K562 (cell line): ENCODE measurements around the gene RSPH9. TPM values are rescaled to one million over a fixed set of nuclear protein-coding genes. Genes with fewer than 3 reads are reported as not detected.

Experiments used
- ASH1L ChIP-seq: fragments of 450-650 bp; IDR thresholded peaks from 2 replicates; pipeline ENCODE4 v1.6.1; 2018; ENCODE audit warnings: borderline replicate concordance, mild to moderate bottlenecking, low read depth; ENCODE audit not compliant: partially characterized antibody
- BHLHE40 ChIP-seq: IDR thresholded peaks from 2 replicates; pipeline ENCODE4 v1.6.1; 2011; ENCODE audit warnings: low read length, improper control_type of control experiment
- CBX8 ChIP-seq: fragments of 200-600 bp; sonication (generic); IDR thresholded peaks from 2 replicates; pipeline ENCODE4 v1.6.1; 2012; ENCODE audit warnings: borderline replicate concordance, mixed run types, low read depth, mild to moderate bottlenecking, moderate library complexity, mixed read lengths, low read length, control low read depth, inconsistent platforms; ENCODE audit not compliant: poor library complexity, severe bottlenecking; ENCODE audit errors: extremely low read depth
- CREB3 ChIP-seq: fragments of 450-650 bp; conservative IDR thresholded peaks from 2 replicates; pipeline ENCODE4 v1.6.1; 2016; ENCODE audit warnings: missing genetic modification characterization, low read depth, mild to moderate bottlenecking, missing compliant biosample characterization, moderate library complexity
- CUX1 ChIP-seq: fragments of 200-800 bp; sonication (Bioruptor generic); IDR thresholded peaks from 2 replicates; pipeline ENCODE4 v1.6.1; 2016; ENCODE audit warnings: missing genetic modification characterization, missing compliant biosample characterization
- DPF2 ChIP-seq: fragments of 450-650 bp; IDR thresholded peaks from 2 replicates; pipeline ENCODE4 v1.6.1; 2016
- E2F1 ChIP-seq: sonication (generic); formaldehyde crosslinking; IDR thresholded peaks from 2 replicates; pipeline ENCODE4 v1.8.1; 2023; ENCODE audit warnings: mild to moderate bottlenecking, missing genetic modification reagents, moderate library complexity
- FIP1L1 ChIP-seq: fragments of 200-400 bp; formaldehyde crosslinking; IDR thresholded peaks from 2 replicates; pipeline ENCODE4 v1.6.1; 2018; ENCODE audit warnings: mild to moderate bottlenecking, low read depth, low read length; ENCODE audit not compliant: poor library complexity, severe bottlenecking
- MAFG ChIP-seq: fragments of 450-650 bp; conservative IDR thresholded peaks from 2 replicates; pipeline ENCODE4 v1.6.1; 2016; ENCODE audit warnings: missing genetic modification characterization, missing compliant biosample characterization
- MIER1 ChIP-seq: fragments of 450-650 bp; IDR thresholded peaks from 2 replicates; pipeline ENCODE4 v1.6.1; 2016; ENCODE audit warnings: antibody characterized with exemption, mild to moderate bottlenecking, low read depth
- NCOA4 ChIP-seq: fragments of 450-650 bp; IDR thresholded peaks from 2 replicates; pipeline ENCODE4 v1.6.1; 2018; ENCODE audit warnings: mild to moderate bottlenecking; ENCODE audit not compliant: partially characterized antibody
- NFE2L1 ChIP-seq: fragments of 450-650 bp; IDR thresholded peaks from 2 replicates; pipeline ENCODE4 v1.6.1; 2016; ENCODE audit warnings: missing genetic modification characterization, low read depth, mild to moderate bottlenecking, missing compliant biosample characterization, moderate library complexity, borderline replicate concordance
- NRF1 ChIP-seq, 2 experiments: fragments of 450-650 bp; IDR thresholded peaks in 1 of 2; conservative IDR thresholded peaks in 1 of 2; 2 replicates each; pipeline ENCODE4 v1.6.1; 2014; ENCODE audit warnings: mild to moderate bottlenecking in 2 of 2
- RBM34 ChIP-seq: fragments of 200-400 bp; formaldehyde crosslinking; IDR thresholded peaks from 2 replicates; pipeline ENCODE4 v1.6.1; 2018; ENCODE audit warnings: low read length, borderline replicate concordance; ENCODE audit not compliant: insufficient read depth
- SIN3A ChIP-seq, 2 experiments: fragments of 150-350 bp in 1 of 2; IDR thresholded peaks; 2 replicates each; pipeline ENCODE4 v1.6.1; 2011 to 2016; ENCODE audit warnings: borderline replicate concordance in 2 of 2, low read depth in 2 of 2, low read length in 2 of 2, mild to moderate bottlenecking in 2 of 2, moderate library complexity in 2 of 2; ENCODE audit not compliant: control insufficient read depth in 1 of 2
- TCF15 ChIP-seq: fragments of 250-450 bp; sonication (Bioruptor Pico); IDR thresholded peaks from 2 replicates; pipeline ENCODE4 v1.8.0; 2022; ENCODE audit warnings: moderate library complexity, mild to moderate bottlenecking, inconsistent platforms
- TEAD1 ChIP-seq, 2 experiments: fragments of 450-650 bp in 1 of 2; sonication (generic) in 1 of 2; formaldehyde crosslinking; IDR thresholded peaks; 2 replicates each; pipeline versions ENCODE4 v1.4.0 to v1.8.0; 2020 to 2022; ENCODE audit warnings: mild to moderate bottlenecking in 2 of 2, missing genetic modification reagents in 1 of 2
- ZNF12 ChIP-seq: sonication (generic); formaldehyde crosslinking; IDR thresholded peaks from 2 replicates; pipeline ENCODE4 v1.4.0; 2020; ENCODE audit warnings: mild to moderate bottlenecking, missing genetic modification reagents
- ZNF3 ChIP-seq: fragments of 250-450 bp; sonication (Bioruptor Pico); IDR thresholded peaks from 2 replicates; pipeline ENCODE4 v1.5.0; 2021; ENCODE audit warnings: mild to moderate bottlenecking, moderate library complexity
- polyA plus RNA-seq, 8 experiments: library from polyadenylated mRNA; depleted of rRNA in 4 of 8; stranded (reverse) in 5 of 8; unstranded in 3 of 8; fragments of >200 nt; fragmentation: Nextera tagmentation in 2 of 8; fragmentation: Illumina TruSeq in 1 of 8; extraction: Ambion mirVana in 2 of 8; extraction: Trizol in 1 of 8; gene quantifications; 2 replicates each; pipeline versions ENCODE4 v1.2.1 to v1.2.3, GENCODE V29; 2011 to 2014; ENCODE audit warnings: inconsistent platforms in 1 of 8, missing spikeins in 1 of 8
- total RNA-seq, 7 experiments: library from RNA; depleted of rRNA in 6 of 7; stranded (reverse); fragments of >200 nt in 6 of 7; fragmentation: Illumina TruSeq in 2 of 7; extraction: Trizol in 2 of 7; gene quantifications; 2 replicates each; pipeline versions ENCODE4 v1.2.1 to v1.2.3, GENCODE V29; 2011 to 2021; ENCODE audit warnings: low replicate concordance in 1 of 7

The RSPH9 gene
- total and polyA plus RNA-seq, 9 of the 15 experiments (the other 6 are each of a cell fraction or from before 2014, with no cell fraction given), result 0.05 to 0.60 (median 0.39) TPM; not detected in 6

- TF ChIP-seq ASH1L, result peak; percentile 48
- TF ChIP-seq CUX1 (CRISPR knock-in tag), result no peak
- peak; percentile 54 for TF ChIP-seq BHLHE40
- peak; percentile 100 for TF ChIP-seq DPF2
- TF ChIP-seq FIP1L1, result no peak
- peak; percentile 93 for TF ChIP-seq CREB3
- peak; percentile 67 for TF ChIP-seq NCOA4
- TF ChIP-seq NRF1 (conservative IDR thresholded peaks at IDR 0.05 in 1 of 2, IDR thresholded peaks at IDR 0.05 in 1 of 2), result 0 out of 4 replicates have a peak, but pooled peaks of 1 of the 2 experiments have one; percentile 13
- TF ChIP-seq TCF15, result peak; percentile 91; the same call in 1 of the 2 replicates
- TF ChIP-seq TEAD1 (CRISPR knock-in tag; IDR thresholded peaks at IDR 0.05), result peak; percentile 86 to 94
- TF ChIP-seq MIER1, result peak; percentile 9; the same call in 1 of the 2 replicates
- TF ChIP-seq MAFG (tag), result no peak
- no peak for TF ChIP-seq E2F1 (CRISPR knock-in tag)
- TF ChIP-seq CBX8, result no peak
- TF ChIP-seq NFE2L1 (tag), result no peak
- TF ChIP-seq ZNF3 (CRISPR knock-in tag), result no peak
- TF ChIP-seq RBM34, result no peak
- no peak for TF ChIP-seq ZNF12
- 0 out of 4 replicates have a peak, but pooled peaks of 1 of the 2 experiments have one; percentile 26 for TF ChIP-seq SIN3A (IDR thresholded peaks at IDR 0.05; ENCODE audit: borderline replicate concordance in 2 of 2, control insufficient read depth in 1 of 2, low read depth in 2 of 2, low read length in 2 of 2)
These were observed 13.7 kb upstream of the RSPH9 start (continued) for GRCh38 chr6:43630980-43631619.
